HEK293 (cell line): ENCODE data around the gene AP5Z1.

Experiments
- CTCF ChIA-PET: fragments of 350-600 bp; formaldehyde crosslinking; extraction: SDS; loops from one replicate; lab custom pipeline; 2021; ENCODE audit warnings: antibody characterized with exemption; lab: Yijun Ruan, JAX
- POLR2A ChIA-PET: fragments of 300-600 bp; formaldehyde crosslinking; extraction: SDS; loops from one replicate; lab custom pipeline; 2020; ENCODE audit warnings: antibody characterized with exemption, inconsistent platforms; lab: Yijun Ruan, JAX
- H3K27ac ChIP-seq: fragments of 200-500 bp; sonication (Bioruptor generic); 2 replicates; pipeline ENCODE4 v1.5.1; 2014; ENCODE audit warnings: low read depth, low read length, control low read depth, inconsistent platforms; ENCODE audit errors: extremely low read depth
- H3K36me3 ChIP-seq, 2 experiments: fragments of 200-500 bp in 1 of 2; sonication (Bioruptor generic) in 1 of 2; 1 replicate in 1 of 2; 2 replicates in 1 of 2; pipeline ENCODE4 v1.5.1; 2014 to 2017; ENCODE audit warnings: inconsistent platforms in 2 of 2, low read length in 2 of 2; ENCODE audit not compliant: control insufficient read depth in 2 of 2, insufficient read depth in 1 of 2
- H3K4me1 ChIP-seq: fragments of 200-500 bp; sonication (Bioruptor generic); 2 replicates; pipeline ENCODE4 v1.5.1; 2014; ENCODE audit warnings: mild to moderate bottlenecking, low read length, inconsistent platforms; ENCODE audit not compliant: control insufficient read depth, insufficient read depth
- H3K4me3 ChIP-seq: 2 replicates; pipeline ENCODE4 v1.5.1; 2011; ENCODE audit warnings: low read depth, mild to moderate bottlenecking, control low read depth, low read length, moderate library complexity
- H3K9me3 ChIP-seq: fragments of 200-500 bp; sonication (Bioruptor generic); 2 replicates; pipeline ENCODE4 v1.5.1; 2014; ENCODE audit warnings: low read depth, low read length, inconsistent platforms; ENCODE audit not compliant: control insufficient read depth, insufficient read depth
- BCL11A ChIP-seq: fragments of 450-650 bp; formaldehyde crosslinking; IDR thresholded peaks from 2 replicates; pipeline ENCODE4 v1.5.1; 2016; ENCODE audit warnings: low read depth, missing biosample characterization, missing genetic modification characterization
- HOXA7 ChIP-seq: sonication (generic); formaldehyde crosslinking; IDR thresholded peaks from 2 replicates; pipeline ENCODE4 v1.8.1; 2022; ENCODE audit warnings: missing genetic modification reagents, borderline replicate concordance
- HOXC10 ChIP-seq: sonication (generic); formaldehyde crosslinking; IDR thresholded peaks from 2 replicates; pipeline ENCODE4 v1.8.1; 2023; ENCODE audit warnings: mild to moderate bottlenecking, missing genetic modification reagents
- MZF1 ChIP-seq: fragments of 450-650 bp; formaldehyde crosslinking; IDR thresholded peaks from 2 replicates; pipeline ENCODE4 v1.5.1; 2017; ENCODE audit warnings: missing biosample characterization, missing genetic modification characterization, borderline replicate concordance
- OVOL3 ChIP-seq: fragments of 450-650 bp; formaldehyde crosslinking; IDR thresholded peaks from 2 replicates; pipeline ENCODE4 v1.5.1; 2016; ENCODE audit warnings: missing biosample characterization, missing genetic modification characterization
- PRDM1 ChIP-seq: fragments of 450-650 bp; formaldehyde crosslinking; IDR thresholded peaks from 2 replicates; pipeline ENCODE4; 2016; ENCODE audit warnings: missing biosample characterization, missing genetic modification characterization
- TRIM28 ChIP-seq: IDR thresholded peaks from 2 replicates; pipeline ENCODE4 v1.6.1; 2011; ENCODE audit warnings: low read length, control low read depth, borderline replicate concordance
- TSHZ1 ChIP-seq: fragments of 450-650 bp; formaldehyde crosslinking; IDR thresholded peaks from 2 replicates; pipeline ENCODE4 v1.5.1; 2016; ENCODE audit warnings: missing biosample characterization, missing genetic modification characterization, borderline replicate concordance
- WT1 ChIP-seq: fragments of 450-650 bp; formaldehyde crosslinking; IDR thresholded peaks from 2 replicates; pipeline ENCODE4 v1.5.1; 2016; ENCODE audit warnings: missing biosample characterization, missing genetic modification characterization
- ZBTB17 ChIP-seq: fragments of 450-650 bp; formaldehyde crosslinking; IDR thresholded peaks from 2 replicates; pipeline ENCODE4 v1.5.1; 2016; ENCODE audit warnings: missing biosample characterization, missing genetic modification characterization
- ZBTB44 ChIP-seq: fragments of 450-650 bp; IDR thresholded peaks from 2 replicates; pipeline ENCODE4 v1.5.1; 2018; ENCODE audit warnings: missing biosample characterization, mild to moderate bottlenecking, missing genetic modification characterization
- ZBTB7A ChIP-seq: fragments of 450-650 bp; formaldehyde crosslinking; IDR thresholded peaks from 2 replicates; pipeline ENCODE4 v1.5.1; 2016; ENCODE audit warnings: low read depth, missing biosample characterization, missing genetic modification characterization
- ZFP3 ChIP-seq: fragments of 450-650 bp; formaldehyde crosslinking; IDR thresholded peaks from 2 replicates; pipeline ENCODE4 v1.5.1; 2016; ENCODE audit warnings: low read depth, missing biosample characterization, missing genetic modification characterization
- ZFP41 ChIP-seq: fragments of 450-650 bp; formaldehyde crosslinking; IDR thresholded peaks from 2 replicates; pipeline ENCODE4 v1.5.1; 2016; ENCODE audit warnings: missing biosample characterization, missing genetic modification characterization, borderline replicate concordance
- ZNF114 ChIP-seq: fragments of 450-650 bp; formaldehyde crosslinking; IDR thresholded peaks from 2 replicates; pipeline ENCODE4 v1.5.0; 2017; ENCODE audit warnings: missing biosample characterization, missing genetic modification characterization
- ZNF157 ChIP-seq: fragments of 450-650 bp; formaldehyde crosslinking; IDR thresholded peaks from 2 replicates; pipeline ENCODE4 v1.5.1; 2016; ENCODE audit warnings: missing biosample characterization, missing genetic modification characterization
- ZNF169 ChIP-seq: fragments of 450-650 bp; formaldehyde crosslinking; IDR thresholded peaks from 2 replicates; pipeline ENCODE4 v1.5.1; 2016; ENCODE audit warnings: missing biosample characterization, missing genetic modification characterization
- ZNF202 ChIP-seq: fragments of 450-650 bp; formaldehyde crosslinking; IDR thresholded peaks from 2 replicates; pipeline ENCODE4 v1.5.1; 2016; ENCODE audit warnings: missing biosample characterization, missing genetic modification characterization, borderline replicate concordance
- ZNF221 ChIP-seq: fragments of 450-650 bp; formaldehyde crosslinking; IDR thresholded peaks from 2 replicates; pipeline ENCODE4 v1.5.1; 2017; ENCODE audit warnings: missing biosample characterization, missing genetic modification characterization, borderline replicate concordance
- ZNF223 ChIP-seq: fragments of 450-650 bp; formaldehyde crosslinking; IDR thresholded peaks from 2 replicates; pipeline ENCODE4 v1.5.1; 2016; ENCODE audit warnings: missing biosample characterization, missing genetic modification characterization
- ZNF239 ChIP-seq: fragments of 450-650 bp; formaldehyde crosslinking; IDR thresholded peaks from 2 replicates; pipeline ENCODE4 v1.5.1; 2016; ENCODE audit warnings: missing biosample characterization, missing genetic modification characterization
- ZNF324 ChIP-seq: fragments of 450-650 bp; formaldehyde crosslinking; IDR thresholded peaks from 2 replicates; pipeline ENCODE4 v1.5.1; 2016; ENCODE audit warnings: missing biosample characterization, missing genetic modification characterization
- ZNF366 ChIP-seq: fragments of 450-650 bp; formaldehyde crosslinking; conservative IDR thresholded peaks from 2 replicates; pipeline ENCODE4 v1.5.1; 2016; ENCODE audit warnings: missing biosample characterization, missing genetic modification characterization
- ZNF426 ChIP-seq: fragments of 450-650 bp; formaldehyde crosslinking; IDR thresholded peaks from 2 replicates; pipeline ENCODE4 v1.5.1; 2017; ENCODE audit warnings: missing biosample characterization, missing genetic modification characterization, mild to moderate bottlenecking, inconsistent platforms, moderate library complexity
- ZNF501 ChIP-seq: fragments of 450-650 bp; formaldehyde crosslinking; IDR thresholded peaks from 2 replicates; pipeline ENCODE4 v1.5.1; 2016; ENCODE audit warnings: missing biosample characterization, missing genetic modification characterization
- ZNF549 ChIP-seq: fragments of 450-650 bp; IDR thresholded peaks from 2 replicates; pipeline ENCODE4 v1.5.1; 2018; ENCODE audit warnings: missing biosample characterization, missing genetic modification characterization, mild to moderate bottlenecking, inconsistent platforms, moderate library complexity
- ZNF558 ChIP-seq: fragments of 450-650 bp; formaldehyde crosslinking; IDR thresholded peaks from 2 replicates; pipeline ENCODE4 v1.5.1; 2016; ENCODE audit warnings: missing biosample characterization, missing genetic modification characterization
- ZNF580 ChIP-seq: fragments of 450-650 bp; formaldehyde crosslinking; IDR thresholded peaks from 2 replicates; pipeline ENCODE4 v1.5.1; 2016; ENCODE audit warnings: missing biosample characterization, missing genetic modification characterization
- ZNF596 ChIP-seq: fragments of 450-650 bp; IDR thresholded peaks from 2 replicates; pipeline ENCODE4 v1.5.0; 2018; ENCODE audit warnings: missing biosample characterization, mild to moderate bottlenecking, missing genetic modification characterization, moderate library complexity
- ZSCAN16 ChIP-seq: fragments of 450-650 bp; formaldehyde crosslinking; IDR thresholded peaks from 2 replicates; pipeline ENCODE4 v1.5.1; 2016; ENCODE audit warnings: missing biosample characterization, missing genetic modification characterization
- ZSCAN4 ChIP-seq: fragments of 450-650 bp; formaldehyde crosslinking; IDR thresholded peaks from 2 replicates; pipeline ENCODE4 v1.5.1; 2017; ENCODE audit warnings: missing biosample characterization, missing genetic modification characterization

AP5Z1 gene

GRCh38 chr7:4823441-4824119 lies 48.2 kb downstream of the AP5Z1 start:
- ChIA-PET CTCF (interaction anchor here (0.6 to 1.2 kb wide), 2 partner anchors 15 to 17 kb away, joined by 3 to 4 read pairs; no protein-coding TSS in a partner anchor), POLR2A (no interaction called here)
- H3K9me3 ChIP-seq, result no peaks in the 10 kb centered on the region
- no peak overlapping the region for H3K4me3 ChIP-seq
- TF ChIP-seq TSHZ1 (tag by site-specific recombination), result no peak
- no peak for TF ChIP-seq ZNF223
- no peak for TF ChIP-seq MZF1
- no peak for TF ChIP-seq ZNF202
- TF ChIP-seq ZSCAN4 (tag by site-specific recombination), result no peak
- TF ChIP-seq PRDM1, result no peak
- no peak for TF ChIP-seq ZNF549 (tag by site-specific recombination)
- TF ChIP-seq ZBTB17 (tag by site-specific recombination), result no peak
- no peak for TF ChIP-seq ZFP3 (tag by site-specific recombination)
- no peak for TF ChIP-seq HOXA7 (CRISPR knock-in tag)
- no peak for TF ChIP-seq BCL11A (tag by site-specific recombination)
- no peak for TF ChIP-seq ZNF114 (tag by site-specific recombination)
- TF ChIP-seq ZNF596 (tag by site-specific recombination), result no peak
- no peak for TF ChIP-seq ZNF426 (tag by site-specific recombination)
- no peak for TF ChIP-seq ZNF366 (tag by site-specific recombination)
- TF ChIP-seq WT1 (tag by site-specific recombination), result no peak
- no peak for TF ChIP-seq ZNF501
- TF ChIP-seq ZNF169 (tag by site-specific recombination), result no peak
- no peaks in the 10 kb centered on the region for H3K36me3 ChIP-seq
- no peaks in the 10 kb centered on the region for H3K4me1 ChIP-seq
- no peak overlapping the region for H3K27ac ChIP-seq

- Histone ChIP-seq H3K36me3 (no peaks in the 10 kb centered on the region), H3K4me1 (no peaks in the 10 kb centered on the region), H3K9me3 (no peaks in the 10 kb centered on the region), H3K4me3 (no peak overlapping the region), H3K27ac (no peak overlapping the region)
- ChIA-PET POLR2A (no interaction called here), CTCF (interaction anchor here (1.2 to 2.1 kb wide), 2 partner anchors 15 to 59 kb away, joined by 3 to 7 read pairs; partner anchors contain the start of gene RADIL)
- no peak for TF ChIP-seq ZNF239
- TF ChIP-seq ZNF221 (tag by site-specific recombination), result no peak
- no peak for TF ChIP-seq ZNF324 (tag by site-specific recombination)
- no peak for TF ChIP-seq ZNF580 (tag by site-specific recombination)
- no peak for TF ChIP-seq HOXC10 (CRISPR knock-in tag)
- no peak for TF ChIP-seq ZFP41 (tag by site-specific recombination)
- TF ChIP-seq ZNF558 (tag by site-specific recombination), result no peak
- no peak for TF ChIP-seq TRIM28
- TF ChIP-seq ZBTB44 (tag by site-specific recombination), result no peak
- TF ChIP-seq ZBTB7A (tag by site-specific recombination), result no peak
- TF ChIP-seq ZNF157 (tag by site-specific recombination), result no peak
- TF ChIP-seq OVOL3, result no peak
- TF ChIP-seq ZSCAN16 (tag by site-specific recombination), result no peak
Measured at GRCh38 chr7:4824120-4824775, 48.8 kb downstream of the AP5Z1 start.
